HG03066 (cell line): ENCODE measurements around the gene BAIAP2.
"Not testable (repeated sequence)": the region's sequence is repeated elsewhere in the genome, so short reads cannot be mapped to it uniquely, and the experiment has no call there.

ENCODE experiments used
- ATAC-seq: cut with Tn5 transposase; IDR thresholded peaks from one replicate; pipeline ENCODE4 v1.9.1; 2021; ENCODE audit warnings: low read depth; ENCODE audit not compliant: unreplicated experiment

Gene BAIAP2

DNA sequence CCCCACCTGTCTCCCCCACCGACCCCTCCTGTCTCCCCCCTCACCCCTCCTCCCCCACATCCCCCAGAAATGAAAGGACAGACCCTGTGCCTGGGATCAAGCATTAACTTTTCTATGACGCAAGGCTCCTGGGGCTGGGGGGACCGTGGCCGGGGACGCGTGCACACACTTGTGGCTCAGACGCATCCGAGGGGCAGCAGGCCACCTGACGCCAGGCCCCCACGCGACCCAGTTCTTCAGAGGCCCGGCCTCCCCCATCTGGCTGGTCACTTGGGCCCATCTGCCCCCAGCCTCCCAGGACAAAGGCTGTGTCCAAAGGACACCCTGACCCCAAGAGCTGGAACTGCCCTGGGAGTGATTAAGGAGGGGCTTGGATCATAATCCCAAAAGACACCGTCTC lies 116.3 kb downstream of the BAIAP2 start:
- ATAC-seq: no peak

DNA sequence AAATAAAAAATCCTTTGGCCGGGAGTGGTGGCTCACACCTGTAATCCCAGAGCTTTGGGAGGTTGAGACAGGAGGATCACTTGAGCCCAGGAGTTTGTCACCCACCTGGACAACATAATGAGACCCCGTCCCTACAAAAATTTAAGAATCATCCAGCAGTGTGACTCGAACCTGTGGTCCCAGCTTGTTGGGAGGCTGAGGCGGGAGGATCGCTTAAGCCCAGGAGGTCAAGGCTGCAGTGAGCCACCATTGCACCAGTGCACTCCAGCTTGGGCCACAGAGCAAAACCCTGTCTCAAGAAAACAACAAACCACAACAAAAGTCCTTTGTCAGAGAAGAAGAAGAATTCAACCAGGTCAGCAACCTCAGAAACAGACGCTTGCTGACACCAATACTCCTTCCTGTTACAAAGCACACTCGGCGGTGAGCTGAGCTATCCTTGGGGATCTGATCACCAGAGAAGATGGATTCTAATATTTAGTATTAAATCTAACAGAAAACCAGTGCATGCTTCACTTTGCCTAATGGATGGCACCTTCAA lies 117.4 kb downstream of the BAIAP2 start:
- no peak for ATAC-seq

DNA sequence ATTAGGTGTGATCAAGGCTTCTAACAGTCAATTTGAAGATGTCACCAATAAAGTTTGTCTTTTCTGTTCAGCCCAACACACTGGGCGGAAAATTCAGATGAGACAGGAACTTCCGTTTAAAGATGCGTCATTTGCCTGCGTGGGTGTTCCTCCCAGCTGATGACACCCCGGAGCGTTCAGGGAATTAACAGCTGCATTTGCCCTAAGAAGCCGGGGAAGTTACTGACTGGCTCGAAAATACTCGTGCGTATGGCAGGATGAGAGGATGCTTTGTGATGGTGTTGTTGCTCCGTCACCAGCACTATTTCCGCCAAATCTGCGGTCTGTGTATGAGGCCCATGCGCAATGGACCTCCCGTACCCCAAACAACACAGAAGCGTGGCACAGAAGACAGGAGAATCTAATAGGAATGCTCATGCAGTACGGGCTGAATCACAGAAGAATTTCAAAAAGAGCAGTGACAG lies 118.4 kb downstream of the BAIAP2 start:
- ATAC-seq: no peak

DNA sequence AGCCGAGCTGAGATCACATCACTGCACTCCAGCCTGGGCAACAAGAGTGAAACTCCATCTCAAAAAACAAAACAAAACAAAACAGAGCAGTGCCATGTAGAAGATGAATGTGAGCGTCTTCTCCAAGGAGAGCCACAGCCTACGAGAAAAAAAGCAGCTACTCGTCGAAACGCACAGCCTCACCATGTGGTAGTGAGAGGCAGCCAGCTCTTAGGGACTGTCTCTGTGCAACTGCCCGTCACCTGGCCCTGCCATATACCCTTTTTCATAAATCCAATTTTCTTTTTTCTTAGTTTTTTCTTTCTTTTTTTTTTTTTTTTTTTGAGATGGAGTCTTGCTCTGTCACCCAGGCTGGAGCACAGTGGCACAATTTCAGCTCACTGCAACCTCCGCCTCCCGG lies 119.1 kb downstream of the BAIAP2 start:
- ATAC-seq: not testable (repeated sequence)

DNA sequence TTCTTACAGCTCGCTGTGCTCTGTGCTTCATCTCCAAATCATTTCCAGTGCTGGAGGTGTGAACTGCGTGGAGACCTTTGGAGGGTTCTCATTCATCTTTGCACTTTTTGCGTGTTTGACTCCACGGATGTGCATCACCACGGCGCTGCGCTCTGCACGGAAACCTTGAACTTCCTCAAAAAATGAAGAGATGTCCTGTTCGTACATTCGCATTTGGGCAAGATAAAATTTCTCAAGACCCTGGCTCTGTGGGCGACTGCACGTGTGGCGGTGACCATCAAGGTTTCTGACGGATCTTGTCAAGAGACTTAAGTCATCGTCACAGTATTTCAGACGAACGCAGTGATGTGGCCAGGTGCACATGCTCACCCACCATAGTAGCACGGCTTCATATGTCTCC lies 120.0 kb downstream of the BAIAP2 start:
- no peak for ATAC-seq

DNA sequence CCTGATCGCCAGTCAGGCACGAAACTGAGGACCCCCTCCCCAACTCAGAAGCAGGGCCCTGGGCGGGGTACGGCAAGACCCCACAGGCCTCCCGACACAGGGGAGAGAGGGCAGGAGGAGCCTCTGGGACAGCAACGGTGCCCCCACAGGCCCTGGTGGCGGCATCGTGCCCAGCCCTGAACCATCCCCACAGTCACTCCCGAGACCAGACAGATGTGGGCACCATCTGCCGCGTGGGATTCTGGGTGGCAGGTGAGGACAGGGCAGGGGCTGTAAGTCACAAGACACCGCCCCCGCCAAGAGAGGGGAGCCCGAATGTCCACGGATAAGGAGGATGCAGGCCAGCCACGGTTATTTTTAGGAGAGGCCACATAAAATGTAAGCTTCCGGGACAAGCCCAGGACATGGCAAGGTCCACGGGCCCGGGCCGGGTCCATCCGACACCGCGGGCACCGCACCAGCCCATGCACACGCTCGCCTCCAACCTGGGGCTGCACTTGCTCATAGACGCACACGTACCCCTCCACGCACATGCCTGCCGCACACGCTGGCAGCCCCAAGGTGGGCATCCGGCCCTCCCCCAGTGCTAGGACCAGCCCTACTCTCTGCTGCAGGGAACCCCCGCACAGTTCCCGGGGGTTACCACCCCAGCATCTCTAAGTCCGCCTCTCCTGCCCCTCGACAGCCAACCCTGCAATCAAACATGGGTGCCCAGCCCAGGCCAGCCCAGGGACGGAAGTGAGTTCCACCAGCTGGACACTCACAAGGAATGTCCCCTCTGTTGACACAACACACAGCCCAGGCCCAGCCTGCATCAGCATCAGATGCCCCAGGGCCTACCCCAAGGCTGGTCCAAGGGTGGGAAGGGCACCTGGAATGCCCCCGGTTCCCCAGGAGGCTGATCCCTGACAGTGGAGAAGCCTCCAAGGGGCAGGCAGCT lies 122.2 kb downstream of the BAIAP2 start:
- no peak for ATAC-seq

DNA sequence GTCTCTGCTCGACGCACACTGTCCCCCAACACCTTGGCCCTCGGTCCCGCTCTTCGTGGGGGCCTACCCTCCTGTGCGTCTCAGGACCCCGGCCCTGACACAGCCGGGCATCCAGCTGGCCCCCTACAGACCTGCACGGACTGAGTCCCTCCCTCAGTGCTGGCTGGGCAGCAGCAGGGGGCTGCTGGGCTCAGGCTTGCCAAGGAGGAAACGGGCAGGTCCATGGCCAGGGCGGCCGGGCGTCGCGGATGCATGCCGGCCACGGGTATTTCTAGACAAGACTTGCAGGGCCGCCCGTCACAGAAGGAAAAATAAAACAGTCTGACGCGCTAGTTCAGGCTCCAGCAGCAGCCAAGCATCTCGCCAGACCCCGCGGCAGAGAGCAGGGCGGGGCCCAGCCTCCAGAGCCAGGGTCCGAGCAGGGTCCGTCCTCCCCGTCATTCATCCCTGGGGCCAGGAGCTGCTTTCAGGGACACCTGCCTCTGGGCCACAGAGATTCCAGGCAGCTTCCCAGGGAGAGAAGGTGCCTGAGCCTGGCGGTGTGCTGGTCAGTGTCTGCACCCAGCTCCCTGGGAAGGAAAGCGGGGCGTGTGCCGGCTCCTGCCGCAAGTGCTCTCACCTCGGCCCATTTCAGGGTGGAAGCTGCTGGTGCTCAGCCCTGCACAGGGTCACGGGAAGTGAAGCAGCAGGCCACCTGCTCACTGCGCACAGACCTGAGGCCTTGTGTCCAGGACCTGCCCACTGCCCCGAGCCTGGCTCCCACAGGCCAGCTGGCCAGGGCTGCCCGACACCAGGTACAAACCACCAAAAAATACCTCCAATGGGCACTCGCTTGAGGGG lies 123.1 kb downstream of the BAIAP2 start:
- no peak for ATAC-seq

DNA sequence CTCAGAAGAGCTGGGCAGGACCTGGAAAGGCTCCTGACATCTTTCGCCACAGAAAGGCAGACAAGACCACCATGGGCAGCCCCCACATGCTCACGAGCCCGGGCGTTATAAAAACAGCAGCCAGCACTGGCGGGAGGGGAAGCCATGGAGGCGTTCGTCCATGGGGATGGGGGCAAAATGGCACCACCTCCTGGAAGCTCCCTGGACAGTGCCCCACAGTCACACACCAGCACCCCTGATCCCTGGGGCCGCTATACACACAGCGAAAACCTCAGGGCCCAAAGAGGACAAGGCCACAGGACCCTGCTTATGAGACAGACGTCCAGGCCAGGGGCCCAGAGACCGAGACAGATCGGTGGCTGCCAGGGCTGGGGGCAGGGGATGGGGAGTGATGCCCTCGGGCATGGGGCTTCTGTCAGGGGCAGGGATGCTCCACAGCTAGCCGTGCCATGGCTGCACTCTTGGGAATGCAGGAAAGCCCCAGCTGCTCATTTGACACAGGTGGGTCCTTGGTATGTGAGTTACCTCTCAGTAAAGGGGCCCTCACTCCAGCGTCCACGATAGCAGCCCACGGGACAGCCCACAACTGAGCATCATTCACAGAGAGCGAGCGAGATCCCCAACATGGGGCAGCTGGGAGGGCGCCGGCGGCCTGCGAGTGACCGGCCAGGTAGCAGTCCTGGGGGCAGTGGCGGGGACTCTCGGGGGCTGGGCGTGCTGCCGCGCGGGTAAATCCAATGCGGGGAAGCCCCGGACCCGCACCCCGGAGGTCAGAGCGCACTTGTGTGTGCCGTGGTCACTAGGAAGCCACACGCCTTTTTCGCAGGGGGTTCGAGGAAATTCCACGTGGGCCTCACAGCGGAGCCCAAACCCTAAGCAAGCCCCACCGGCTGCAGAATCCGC lies 124.0 kb downstream of the BAIAP2 start:
- ATAC-seq: no peak

DNA sequence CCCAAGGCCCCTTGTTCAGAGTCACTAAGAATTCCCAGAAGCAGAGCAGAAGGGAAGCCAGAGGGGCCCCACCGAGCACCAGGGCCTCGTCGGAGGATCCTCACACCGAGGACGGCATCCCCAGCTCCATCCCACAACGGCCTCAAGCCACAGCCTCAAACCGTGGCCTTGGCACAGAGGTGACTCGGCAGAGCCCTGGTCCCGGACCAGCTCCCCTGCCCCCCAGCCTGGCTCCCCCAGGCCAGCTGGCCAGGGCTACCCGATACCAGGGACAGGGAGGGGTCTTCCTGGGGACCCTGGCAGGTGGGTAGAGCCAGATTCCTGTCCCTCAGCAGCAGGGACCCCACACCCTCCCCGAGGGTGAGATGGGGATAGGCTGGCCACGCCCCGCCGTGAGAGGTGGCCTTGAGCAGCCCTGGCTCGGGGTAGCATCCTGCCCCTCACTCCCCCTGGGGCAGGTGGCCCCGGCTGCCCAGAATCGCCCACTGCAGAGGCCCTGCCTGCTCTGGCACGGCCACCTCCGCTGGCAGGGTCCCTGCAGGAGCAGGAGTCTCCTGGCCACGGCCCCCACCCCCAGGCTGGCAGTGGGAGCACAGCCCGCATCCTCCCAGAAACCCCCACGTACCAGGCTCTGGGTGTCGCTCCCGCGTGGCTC lies 124.8 kb downstream of the BAIAP2 start:
- ATAC-seq: no peak

DNA sequence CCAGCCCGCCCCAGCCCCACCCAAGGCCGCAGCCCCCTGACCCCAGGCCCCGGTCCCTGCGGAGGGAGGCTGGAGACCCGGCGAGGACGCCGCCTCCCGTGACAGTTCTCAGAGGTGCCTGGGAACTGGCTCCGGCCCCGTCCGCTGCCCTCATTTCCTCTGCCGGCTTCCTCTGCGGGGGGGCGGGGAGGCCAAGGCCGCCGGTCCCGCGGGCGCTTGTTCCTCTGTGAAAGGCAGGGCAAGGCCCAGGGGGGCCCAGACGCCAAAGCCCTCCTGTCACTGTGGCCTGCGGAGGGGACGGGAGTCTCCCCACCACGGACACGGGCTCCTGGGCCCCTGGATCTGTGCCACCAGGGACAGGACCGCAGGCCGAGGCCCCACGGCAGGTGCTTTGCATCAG lies 125.4 kb downstream of the BAIAP2 start:
- no peak for ATAC-seq

DNA sequence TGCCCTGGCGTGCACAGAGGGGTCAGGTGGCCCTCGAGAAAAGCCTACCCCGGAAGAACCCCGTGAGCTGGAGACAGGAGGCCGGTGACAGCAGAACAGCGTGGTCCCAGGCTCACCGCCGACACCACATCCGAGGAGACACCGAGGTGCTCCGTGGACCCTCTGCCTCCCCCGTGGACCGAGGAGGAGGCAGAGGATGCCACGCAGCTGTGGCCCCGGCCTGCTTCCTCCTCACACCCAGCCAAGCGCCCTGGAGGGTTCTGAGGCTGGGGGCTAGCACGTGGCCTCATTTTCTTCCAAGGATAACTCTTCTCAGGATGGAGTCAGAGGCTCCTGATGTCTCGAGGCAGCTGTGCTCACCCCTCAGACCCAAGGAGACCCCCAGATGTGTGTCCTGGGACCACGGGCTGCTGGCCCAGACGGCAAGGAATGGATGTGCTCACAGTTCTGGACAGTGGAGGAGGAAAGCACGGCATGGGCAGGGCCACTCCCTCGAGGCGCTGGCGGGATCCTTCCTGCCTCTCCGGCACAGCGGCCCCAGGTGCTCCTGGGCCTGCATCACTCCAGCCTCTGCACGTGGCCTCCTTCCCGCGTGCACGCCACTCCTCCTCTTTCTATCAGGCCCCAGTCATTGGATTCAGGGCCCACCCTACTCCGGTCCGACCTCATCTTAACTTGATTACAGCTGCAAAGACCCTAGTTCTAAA lies 125.9 kb downstream of the BAIAP2 start:
- ATAC-seq: no peak

DNA sequence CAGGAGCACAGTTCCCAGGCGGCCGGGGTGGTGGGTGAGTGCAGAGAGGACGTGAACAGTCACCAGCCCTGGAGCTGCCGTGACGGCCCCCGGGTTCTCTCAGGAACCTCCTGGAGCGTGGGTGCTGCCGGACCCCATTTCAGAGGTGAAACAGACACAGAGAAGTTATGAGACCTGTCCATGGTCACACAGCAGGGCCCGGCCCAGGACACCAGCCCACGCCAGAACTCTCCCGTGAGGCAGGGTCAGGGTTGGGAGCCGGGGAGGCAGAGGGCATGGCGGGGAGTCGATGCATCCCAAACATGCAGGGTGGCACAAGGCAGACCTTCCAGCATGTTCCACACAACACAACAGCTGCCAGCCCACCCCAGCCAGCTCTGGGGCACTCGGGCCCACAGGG lies 126.6 kb downstream of the BAIAP2 start:
- ATAC-seq: no peak

DNA sequence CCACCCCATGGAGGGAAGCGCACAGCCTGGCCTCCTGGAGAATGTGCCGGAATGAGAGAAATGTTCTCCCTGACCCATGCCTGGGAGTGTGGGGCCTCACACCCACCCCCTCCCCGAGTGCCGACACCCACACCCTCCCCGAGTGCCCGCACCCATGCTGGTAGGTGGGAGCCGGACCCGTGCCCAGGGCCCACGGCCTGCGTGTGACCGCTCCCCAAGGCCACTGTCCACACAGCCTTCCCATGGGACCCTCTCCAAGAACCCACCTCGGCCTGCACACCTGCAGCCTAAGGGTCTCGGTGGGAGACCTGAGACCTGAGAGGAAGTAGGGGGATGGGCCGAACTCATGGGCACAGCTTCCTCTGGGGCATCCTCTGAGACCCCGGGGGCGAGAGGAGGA lies 127.0 kb downstream of the BAIAP2 start:
- no peak for ATAC-seq

DNA sequence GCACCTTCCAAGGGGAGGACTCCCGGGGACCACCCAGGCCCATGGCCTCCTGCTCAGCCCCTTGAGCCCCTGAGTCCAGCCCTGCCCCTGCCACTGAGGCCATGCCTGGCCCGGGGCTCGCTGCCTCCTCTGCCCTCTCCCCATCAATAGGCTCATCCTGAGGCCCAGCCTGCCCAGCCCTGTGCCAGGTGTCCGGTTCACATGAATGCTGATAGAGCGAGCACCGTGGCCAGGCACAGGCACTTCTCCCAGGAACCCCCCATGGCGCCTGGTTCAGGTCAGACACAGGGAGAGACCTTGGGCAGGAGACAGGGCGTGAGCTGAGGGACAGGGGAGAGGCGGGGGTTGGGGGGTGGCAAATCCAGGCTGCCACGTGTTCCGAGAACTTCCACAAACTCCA lies 127.5 kb downstream of the BAIAP2 start:
- no peak for ATAC-seq

DNA sequence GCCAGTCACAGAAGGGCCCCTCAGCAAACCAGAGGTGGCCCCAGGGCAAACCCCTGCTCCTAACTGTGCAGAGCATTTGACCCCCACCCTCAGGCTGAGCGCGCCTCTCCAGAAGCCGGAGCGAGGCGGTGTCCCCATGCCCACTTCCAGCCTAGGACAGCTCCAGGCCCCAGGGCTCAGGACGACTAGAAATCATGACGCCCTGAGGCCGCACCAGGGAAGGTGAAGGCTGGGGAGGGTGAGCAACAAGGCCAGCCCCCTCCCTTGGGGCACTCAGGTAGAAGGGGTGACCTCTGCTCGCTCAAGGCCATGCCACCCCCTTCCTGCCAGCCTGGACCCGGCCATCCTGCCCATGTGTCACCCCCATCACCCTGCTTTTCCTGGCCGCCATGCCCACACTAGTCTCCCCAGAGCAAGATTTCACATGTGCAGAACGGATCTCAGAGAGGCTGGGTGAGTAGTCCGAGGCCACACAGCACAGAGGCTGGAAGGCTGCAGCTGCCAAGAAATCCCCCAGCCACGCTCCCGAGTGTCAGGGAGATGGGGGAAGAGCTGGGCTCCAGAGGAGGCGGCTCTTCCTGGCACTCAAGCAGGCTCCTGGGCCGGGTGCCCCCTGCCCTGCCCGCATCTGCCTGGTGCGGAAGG lies 128.2 kb downstream of the BAIAP2 start:
- ATAC-seq: no peak

DNA sequence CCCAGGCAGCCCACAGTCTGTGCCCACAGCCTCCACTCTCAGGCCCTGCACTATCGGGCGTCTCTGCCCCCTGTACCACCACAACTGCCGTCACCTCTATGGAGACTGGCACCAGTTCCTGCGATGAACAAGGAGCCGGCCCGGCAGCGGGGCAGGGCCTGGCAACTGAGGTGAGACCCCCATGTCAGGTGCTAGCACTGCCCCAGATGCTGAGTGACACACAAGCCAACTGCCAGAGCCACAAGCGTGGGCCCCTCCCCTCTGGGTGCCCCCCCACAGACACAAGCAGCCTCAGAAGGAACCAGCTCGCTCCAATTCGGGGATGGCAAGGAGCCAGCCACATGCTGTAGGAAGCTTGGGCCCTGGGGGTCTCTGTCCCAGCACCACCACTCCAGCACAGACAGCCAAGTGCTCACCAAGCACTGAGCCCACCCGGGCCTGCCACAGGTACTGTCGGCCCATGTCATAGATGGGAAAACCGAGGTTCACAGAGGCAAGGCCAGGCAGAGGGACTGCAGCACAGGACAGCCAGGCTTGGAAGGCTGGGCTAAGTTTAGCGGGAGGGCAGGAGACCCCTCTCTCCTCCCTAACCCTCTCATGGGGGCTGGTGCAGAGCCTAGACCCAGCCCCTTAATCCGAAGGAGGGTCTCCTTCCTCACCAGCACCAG lies 128.9 kb downstream of the BAIAP2 start:
- no peak for ATAC-seq

DNA sequence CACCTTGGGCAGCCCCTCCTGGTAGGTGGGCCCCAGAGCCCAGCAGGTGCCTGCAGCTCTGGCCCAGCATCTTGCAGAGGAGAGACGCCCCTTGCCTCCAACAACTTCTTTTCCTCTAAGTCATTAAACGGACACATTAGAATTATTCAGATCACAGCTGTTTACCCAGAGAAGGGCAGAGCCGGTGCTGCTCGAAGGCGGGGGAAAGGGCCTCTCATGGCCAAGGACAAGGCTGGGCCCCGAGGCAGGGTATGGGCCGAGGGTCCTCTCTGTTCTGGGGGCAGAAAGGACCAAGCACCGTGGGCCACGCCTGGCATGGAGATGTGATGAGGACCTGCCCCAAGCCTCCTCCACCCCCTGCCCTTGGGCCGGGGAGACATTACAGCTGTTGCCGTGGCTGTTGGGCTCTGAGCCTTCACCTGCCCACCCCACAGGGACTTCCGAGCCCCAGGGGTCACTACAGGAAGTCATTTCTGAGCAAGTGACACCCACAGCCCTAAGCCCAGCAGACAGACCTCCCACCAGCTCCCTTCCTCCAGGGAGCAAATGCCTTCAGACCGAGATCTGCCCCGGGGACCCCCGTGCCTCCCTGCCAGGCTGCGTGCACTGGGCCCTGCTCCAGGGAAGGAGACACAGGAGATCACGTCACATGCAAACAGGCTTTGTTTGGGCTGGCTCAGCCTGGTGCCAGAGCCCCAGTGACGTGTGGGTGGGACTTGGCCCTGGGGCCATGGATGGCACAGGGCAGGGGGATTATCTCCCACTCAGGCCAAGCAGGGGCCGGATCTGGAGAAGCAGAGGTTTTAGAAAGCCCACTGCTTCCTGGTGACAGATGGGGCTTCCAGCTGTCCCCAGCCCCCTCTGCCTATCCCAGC lies 129.7 kb downstream of the BAIAP2 start:
- no peak for ATAC-seq
